PFSK-1 (cell line): Measurements from ENCODE around the gene SPRTN. TPM values are rescaled to one million over a fixed set of nuclear protein-coding genes. Genes with fewer than 3 reads are reported as not detected.

Source experiments
- FOXP2 ChIP-seq: optimal IDR thresholded peaks from 2 replicates; pipeline ENCODE3; 2011; ENCODE audit warnings: borderline replicate concordance, control low read depth, inconsistent platforms; ENCODE audit not compliant: insufficient read depth; ENCODE audit errors: extremely low read length, extremely low read depth
- POLR2AphosphoS5 ChIP-seq: IDR thresholded peaks from 2 replicates; pipeline ENCODE4 v1.6.1; 2012; ENCODE audit warnings: low read depth, mild to moderate bottlenecking, control low read depth, low read length, moderate library complexity
- REST ChIP-seq, 2 experiments: IDR thresholded peaks; 2 replicates each; pipeline versions ENCODE4 v1.6.1 to v1.8.0; 2011 to 2012; ENCODE audit warnings: low read depth in 2 of 2, low read length in 2 of 2, control low read depth in 1 of 2, inconsistent platforms in 1 of 2, mild to moderate bottlenecking in 1 of 2, moderate library complexity in 1 of 2; ENCODE audit not compliant: insufficient read depth in 1 of 2
- SIN3A ChIP-seq: IDR thresholded peaks from 2 replicates; pipeline ENCODE4 v1.6.1; 2012; ENCODE audit warnings: mild to moderate bottlenecking, low read length, moderate library complexity, borderline replicate concordance; ENCODE audit not compliant: insufficient read depth
- TAF1 ChIP-seq: IDR thresholded peaks from 2 replicates; pipeline ENCODE4 v1.6.1; 2012; ENCODE audit warnings: low read length, control low read depth, borderline replicate concordance; ENCODE audit not compliant: insufficient read depth
- polyA plus RNA-seq: library from polyadenylated mRNA; unstranded; fragments of >200 nt; gene quantifications from one replicate; pipeline ENCODE4 v1.2.1, GENCODE V29; 2012; ENCODE audit warnings: low read depth, missing spikeins; ENCODE audit not compliant: insufficient read length

SPRTN gene
- 17.6 TPM for polyA plus RNA-seq

GRCh38 chr1:231338270-231339128 lies at the start of gene SPRTN:
Gene SPRTN, plus strand, starts transcription at chr1:231338293. Its CDS starts 91 bp downstream, at chr1:231338384.
- TF ChIP-seq POLR2AphosphoS5 (no peak; the same call in 1 of the 2 replicates), TAF1 (no peak), REST (IDR thresholded peaks at IDR 0.05; ENCODE audit: insufficient read depth in 1 of 2, low read depth in 2 of 2, low read length in 2 of 2) (no peak), FOXP2 (no peak), SIN3A (no peak)

GRCh38 chr1:231295938-231296337 lies 42.2 kb upstream of the SPRTN start:
- TF ChIP-seq TAF1 (no peak), POLR2AphosphoS5 (no peak), REST (IDR thresholded peaks at IDR 0.05; ENCODE audit: insufficient read depth in 1 of 2, low read depth in 2 of 2, low read length in 2 of 2) (no peak), SIN3A (no peak), FOXP2 (no peak)

- TF ChIP-seq SIN3A, result no peak
- no peak for TF ChIP-seq TAF1
- TF ChIP-seq FOXP2, result no peak
- TF ChIP-seq REST (IDR thresholded peaks at IDR 0.05; ENCODE audit: insufficient read depth in 1 of 2, low read depth in 2 of 2, low read length in 2 of 2), result no peak
- no peak for TF ChIP-seq POLR2AphosphoS5
Observed at GRCh38 chr1:231301990-231302389, 36.1 kb upstream of the SPRTN start.

- no peak for TF ChIP-seq FOXP2
- TF ChIP-seq REST (IDR thresholded peaks at IDR 0.05; ENCODE audit: insufficient read depth in 1 of 2, low read depth in 2 of 2, low read length in 2 of 2), result no peak
- no peak for TF ChIP-seq SIN3A
- no peak for TF ChIP-seq POLR2AphosphoS5
- no peak for TF ChIP-seq TAF1
Observed at GRCh38 chr1:231310391-231310934, 27.6 kb upstream of the SPRTN start.
